Measurements from ENCODE around the gene AMPH.

GRCh38 chr7:38451840-38452239, 179.3 kb downstream of the AMPH start:
- TF ChIP-seq, protein P1, sequence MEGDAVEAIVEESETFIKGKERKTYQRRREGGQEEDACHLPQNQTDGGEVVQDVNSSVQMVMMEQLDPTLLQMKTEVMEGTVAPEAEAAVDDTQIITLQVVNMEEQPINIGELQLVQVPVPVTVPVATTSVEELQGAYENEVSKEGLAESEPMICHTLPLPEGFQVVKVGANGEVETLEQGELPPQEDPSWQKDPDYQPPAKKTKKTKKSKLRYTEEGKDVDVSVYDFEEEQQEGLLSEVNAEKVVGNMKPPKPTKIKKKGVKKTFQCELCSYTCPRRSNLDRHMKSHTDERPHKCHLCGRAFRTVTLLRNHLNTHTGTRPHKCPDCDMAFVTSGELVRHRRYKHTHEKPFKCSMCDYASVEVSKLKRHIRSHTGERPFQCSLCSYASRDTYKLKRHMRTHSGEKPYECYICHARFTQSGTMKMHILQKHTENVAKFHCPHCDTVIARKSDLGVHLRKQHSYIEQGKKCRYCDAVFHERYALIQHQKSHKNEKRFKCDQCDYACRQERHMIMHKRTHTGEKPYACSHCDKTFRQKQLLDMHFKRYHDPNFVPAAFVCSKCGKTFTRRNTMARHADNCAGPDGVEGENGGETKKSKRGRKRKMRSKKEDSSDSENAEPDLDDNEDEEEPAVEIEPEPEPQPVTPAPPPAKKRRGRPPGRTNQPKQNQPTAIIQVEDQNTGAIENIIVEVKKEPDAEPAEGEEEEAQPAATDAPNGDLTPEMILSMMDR (optimal IDR thresholded peaks at IDR 0.05 in 1 of 3, IDR thresholded peaks at IDR 0.05 in 1 of 3, conservative IDR thresholded peaks at IDR 0.05 in 1 of 3; ENCODE audit: extremely low read depth in 1 of 3, insufficient read depth in 2 of 3, low read length in 3 of 3): peak in 1 of 3 experiments; percentile 26
- no peak for TF ChIP-seq EZH2 (IDR thresholded peaks at IDR 0.05; ENCODE audit: low read length)
